ENCODE data around the gene KCNN1.
"Not testable (repeated sequence)": the region's sequence is repeated elsewhere in the genome, so short reads cannot be mapped to it uniquely, and the experiment has no call there.

The KCNN1 gene

GRCh38 chr19:17988161-17988560 lies 21.3 kb downstream of the KCNN1 start:
- no peak for DNase-seq (ENCODE audit: low read depth in 1 of 2, low spot score in 1 of 2)
- in situ Hi-C loops (cut with HindIII; ENCODE audit: low pct_unique_long_range_greater_than_20kb, low sequenced_read_pairs): no loop called here
- TF ChIP-seq JUND (IDR thresholded peaks at IDR 0.05; ENCODE audit: low read depth): no peak

DNA sequence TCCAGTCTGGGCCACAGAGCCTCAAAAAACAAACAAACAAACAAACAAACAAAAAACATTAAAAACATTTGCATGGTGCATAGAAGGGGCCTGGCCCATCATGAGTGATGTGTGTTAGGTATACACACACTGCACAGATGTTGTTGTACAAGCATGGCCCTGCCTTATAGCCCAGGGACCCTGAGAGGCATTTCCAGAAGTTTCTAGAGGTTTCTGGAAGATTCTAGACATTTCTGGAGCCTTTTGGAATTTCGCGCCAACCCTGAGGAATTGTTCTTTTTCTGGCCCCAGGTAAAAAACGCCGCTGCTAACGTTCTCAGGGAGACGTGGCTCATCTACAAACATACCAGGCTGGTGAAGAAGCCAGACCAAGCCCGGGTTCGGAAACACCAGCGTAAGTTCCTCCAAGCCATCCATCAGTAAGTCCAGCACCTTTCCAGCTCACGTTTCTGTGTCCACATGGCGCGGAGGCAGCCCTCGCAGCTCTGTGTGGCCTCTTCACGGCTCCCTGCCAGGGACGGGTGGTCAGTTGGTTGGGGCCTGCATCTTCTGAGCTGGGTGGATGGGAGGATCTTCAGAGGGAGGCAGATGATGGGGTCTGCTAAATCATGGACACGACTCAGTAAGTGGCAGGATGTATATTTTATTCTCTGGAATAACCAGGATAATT lies 22.7 kb downstream of the KCNN1 start:
- DNase-seq (ENCODE audit: low read depth in 1 of 2, low spot score in 1 of 2): no peak
- in situ Hi-C loops (cut with HindIII; ENCODE audit: low pct_unique_long_range_greater_than_20kb, low sequenced_read_pairs): no loop called here
- TF ChIP-seq JUND (IDR thresholded peaks at IDR 0.05; ENCODE audit: low read depth): no peak

DNA sequence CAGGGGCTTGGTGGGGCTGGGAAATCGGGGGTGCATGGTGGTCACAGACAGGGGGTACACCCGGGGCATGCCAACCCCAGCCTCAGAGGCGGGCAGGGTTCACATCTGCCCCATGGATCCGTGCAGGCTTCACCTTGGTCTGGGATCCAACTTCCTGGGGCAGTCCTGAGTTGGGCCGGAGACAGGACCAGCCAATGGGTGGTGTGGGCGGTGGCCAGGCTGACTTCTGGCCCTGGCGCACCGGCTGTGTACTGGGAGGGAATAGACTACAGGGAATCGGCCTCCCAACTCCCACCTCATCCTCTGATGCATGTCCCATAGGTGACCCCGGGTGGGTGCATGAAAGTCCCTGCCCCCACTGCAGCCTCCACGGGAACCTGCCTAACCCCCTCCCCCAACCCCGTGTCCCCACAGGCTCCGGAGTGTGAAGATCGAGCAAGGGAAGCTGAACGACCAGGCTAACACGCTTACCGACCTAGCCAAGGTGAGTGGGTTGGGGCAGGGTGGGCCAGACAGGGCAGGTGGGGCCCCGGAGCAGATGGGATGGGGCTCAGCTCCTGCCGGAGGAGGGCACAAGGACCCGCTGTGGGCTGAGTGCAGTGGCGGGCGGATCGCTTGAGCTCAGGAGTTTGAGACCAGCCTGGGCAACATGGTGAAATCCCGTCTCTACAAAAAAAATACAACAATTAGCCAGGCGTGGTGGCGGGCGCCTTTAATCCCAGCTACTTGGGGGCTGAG lies 26.3 kb downstream of the KCNN1 start:
- in situ Hi-C loops (cut with HindIII; ENCODE audit: low pct_unique_long_range_greater_than_20kb, low sequenced_read_pairs): no loop called here
- TF ChIP-seq JUND (IDR thresholded peaks at IDR 0.05; ENCODE audit: low read depth): no peak
- peak; percentile 70 to 75 for DNase-seq (ENCODE audit: low read depth in 1 of 2, low spot score in 1 of 2)

- peak; percentile 71 to 76 for DNase-seq (ENCODE audit: low read depth in 1 of 2, low spot score in 1 of 2)
- in situ Hi-C loops (cut with HindIII; ENCODE audit: low pct_unique_long_range_greater_than_20kb, low sequenced_read_pairs): no loop called here
- no peak for TF ChIP-seq JUND (IDR thresholded peaks at IDR 0.05; ENCODE audit: low read depth)
Measured at GRCh38 chr19:17996826-17997316, 30.0 kb downstream of the KCNN1 start.

DNA sequence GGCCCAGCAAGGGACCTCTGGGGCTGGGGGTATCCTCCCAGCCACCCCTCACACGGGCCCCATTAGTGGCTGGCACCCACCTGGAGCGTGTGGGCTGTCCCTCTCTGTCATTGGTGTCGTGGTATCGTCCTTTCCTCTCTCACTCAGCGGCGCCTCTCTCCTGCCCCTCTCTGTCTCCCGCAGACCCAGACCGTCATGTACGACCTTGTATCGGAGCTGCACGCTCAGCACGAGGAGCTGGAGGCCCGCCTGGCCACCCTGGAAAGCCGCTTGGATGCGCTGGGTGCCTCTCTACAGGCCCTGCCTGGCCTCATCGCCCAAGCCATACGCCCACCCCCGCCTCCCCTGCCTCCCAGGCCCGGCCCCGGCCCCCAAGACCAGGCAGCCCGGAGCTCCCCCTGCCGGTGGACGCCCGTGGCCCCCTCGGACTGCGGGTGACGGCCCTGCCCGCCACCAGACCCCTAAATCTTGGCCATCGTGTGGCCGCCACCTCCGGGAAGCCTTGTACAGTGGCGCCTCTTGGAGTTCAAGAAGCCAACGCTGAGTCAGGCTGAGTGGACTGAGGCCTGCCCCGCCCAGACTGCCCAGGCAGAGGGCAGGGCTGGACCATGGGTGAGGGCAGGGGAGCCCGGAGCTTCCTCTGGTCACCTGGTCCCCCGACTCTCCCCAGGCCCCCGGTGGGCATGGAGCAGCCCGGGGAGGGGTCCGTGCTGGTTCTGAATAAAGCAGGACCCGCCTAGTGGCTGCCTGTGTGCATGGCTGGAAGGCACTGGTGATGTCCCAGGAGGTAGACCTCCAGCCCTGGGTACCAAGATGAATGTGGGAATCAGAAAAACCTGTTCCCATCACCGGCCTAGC lies 31.3 kb downstream of the KCNN1 start:
- no peak for DNase-seq (ENCODE audit: low read depth in 1 of 2, low spot score in 1 of 2)
- in situ Hi-C loops (cut with HindIII; ENCODE audit: low pct_unique_long_range_greater_than_20kb, low sequenced_read_pairs): no loop called here
- TF ChIP-seq JUND (IDR thresholded peaks at IDR 0.05; ENCODE audit: low read depth): no peak

- DNase-seq (ENCODE audit: low read depth in 1 of 2, low spot score in 1 of 2): no peak
- in situ Hi-C loops (cut with HindIII; ENCODE audit: low pct_unique_long_range_greater_than_20kb, low sequenced_read_pairs): no loop called here
- no peak for TF ChIP-seq JUND (IDR thresholded peaks at IDR 0.05; ENCODE audit: low read depth)
Measured at GRCh38 chr19:17998827-17999150, 31.9 kb downstream of the KCNN1 start.

- in situ Hi-C loops (cut with HindIII; ENCODE audit: low pct_unique_long_range_greater_than_20kb, low sequenced_read_pairs): no loop called here
- no peak for DNase-seq (ENCODE audit: low read depth in 1 of 2, low spot score in 1 of 2)
- TF ChIP-seq JUND (IDR thresholded peaks at IDR 0.05; ENCODE audit: low read depth): no peak
Measured at GRCh38 chr19:17999684-18000479, 33.0 kb downstream of the KCNN1 start.

- TF ChIP-seq JUND (IDR thresholded peaks at IDR 0.05; ENCODE audit: low read depth): no peak
- in situ Hi-C loops (cut with HindIII; ENCODE audit: low pct_unique_long_range_greater_than_20kb, low sequenced_read_pairs): no loop called here
- no peak for DNase-seq (ENCODE audit: low read depth in 1 of 2, low spot score in 1 of 2)
Measured at GRCh38 chr19:18000480-18000914, 33.6 kb downstream of the KCNN1 start.

- peak; percentile 85 to 86 for DNase-seq (ENCODE audit: low read depth in 1 of 2, low spot score in 1 of 2)
- no peak for TF ChIP-seq JUND (IDR thresholded peaks at IDR 0.05; ENCODE audit: low read depth)
- in situ Hi-C loops (cut with HindIII; ENCODE audit: low pct_unique_long_range_greater_than_20kb, low sequenced_read_pairs): no loop called here
Measured at GRCh38 chr19:18000915-18001776, 34.2 kb downstream of the KCNN1 start.

DNA sequence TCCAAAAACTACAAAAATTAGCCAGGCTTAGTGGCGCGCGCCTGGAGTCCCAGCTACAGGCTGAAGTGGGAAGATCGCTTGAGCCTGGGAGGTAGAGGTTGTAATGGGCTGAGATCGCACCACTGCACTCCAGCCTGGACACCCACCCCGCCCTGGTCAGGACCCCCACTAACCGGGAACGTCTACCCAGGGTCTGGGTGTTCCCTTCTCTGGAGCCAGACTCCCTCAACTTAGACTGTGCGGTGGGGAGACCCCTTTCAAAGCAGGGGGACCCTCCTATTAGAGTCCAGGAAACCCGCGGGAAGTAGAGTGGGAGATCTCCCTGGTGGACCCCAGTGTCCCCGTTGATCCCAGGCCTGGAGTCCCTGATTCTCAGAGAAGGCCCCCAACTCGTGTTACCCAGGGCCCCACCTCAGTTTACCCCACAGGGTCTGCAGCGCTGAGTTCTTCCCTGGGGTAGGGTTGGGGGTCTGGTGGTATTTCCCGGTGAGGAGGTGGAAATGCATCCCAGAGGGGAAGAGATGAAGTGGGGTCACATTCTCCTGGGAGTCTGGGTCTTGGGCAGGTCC lies 35.0 kb downstream of the KCNN1 start:
- DNase-seq (ENCODE audit: low read depth in 1 of 2, low spot score in 1 of 2): no peak
- no peak for TF ChIP-seq JUND (IDR thresholded peaks at IDR 0.05; ENCODE audit: low read depth)
- in situ Hi-C loops (cut with HindIII; ENCODE audit: low pct_unique_long_range_greater_than_20kb, low sequenced_read_pairs): no loop called here

DNA sequence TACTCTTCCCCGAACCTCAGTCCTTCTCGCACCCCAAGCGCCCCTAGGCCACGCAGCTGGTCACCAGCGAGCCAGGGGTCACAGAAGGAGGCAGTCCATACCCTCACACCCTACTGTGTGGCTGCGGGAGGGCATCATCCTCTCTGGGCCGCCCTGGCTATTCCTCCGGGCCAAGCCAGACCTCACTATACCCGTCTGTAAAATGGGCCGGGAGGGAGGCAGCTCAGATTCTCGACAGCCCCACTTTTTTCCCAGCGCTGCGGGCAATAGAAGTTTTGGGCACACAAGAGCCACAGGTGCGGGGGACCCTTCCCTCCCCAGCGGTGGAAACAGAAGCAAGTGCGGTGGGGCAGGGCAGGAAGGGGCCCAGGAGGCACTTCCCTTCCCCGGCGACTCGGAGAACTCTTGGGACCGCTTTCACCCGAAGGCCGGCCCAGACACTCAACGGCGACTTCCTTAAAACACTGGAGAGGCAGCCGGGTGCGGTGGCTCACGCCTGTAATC lies 35.5 kb downstream of the KCNN1 start:
- DNase-seq (ENCODE audit: low read depth in 1 of 2, low spot score in 1 of 2): no peak
- in situ Hi-C loops (cut with HindIII; ENCODE audit: low pct_unique_long_range_greater_than_20kb, low sequenced_read_pairs): no loop called here
- TF ChIP-seq JUND (IDR thresholded peaks at IDR 0.05; ENCODE audit: low read depth): no peak

GRCh38 chr19:18005750-18006149 lies 38.8 kb downstream of the KCNN1 start:
- in situ Hi-C loops (cut with HindIII; ENCODE audit: low pct_unique_long_range_greater_than_20kb, low sequenced_read_pairs); DNase-seq (ENCODE audit: low read depth in 1 of 2, low spot score in 1 of 2): not testable (repeated sequence)
